ENCODE results near the gene VSIG8.

VSIG8 gene

DNA sequence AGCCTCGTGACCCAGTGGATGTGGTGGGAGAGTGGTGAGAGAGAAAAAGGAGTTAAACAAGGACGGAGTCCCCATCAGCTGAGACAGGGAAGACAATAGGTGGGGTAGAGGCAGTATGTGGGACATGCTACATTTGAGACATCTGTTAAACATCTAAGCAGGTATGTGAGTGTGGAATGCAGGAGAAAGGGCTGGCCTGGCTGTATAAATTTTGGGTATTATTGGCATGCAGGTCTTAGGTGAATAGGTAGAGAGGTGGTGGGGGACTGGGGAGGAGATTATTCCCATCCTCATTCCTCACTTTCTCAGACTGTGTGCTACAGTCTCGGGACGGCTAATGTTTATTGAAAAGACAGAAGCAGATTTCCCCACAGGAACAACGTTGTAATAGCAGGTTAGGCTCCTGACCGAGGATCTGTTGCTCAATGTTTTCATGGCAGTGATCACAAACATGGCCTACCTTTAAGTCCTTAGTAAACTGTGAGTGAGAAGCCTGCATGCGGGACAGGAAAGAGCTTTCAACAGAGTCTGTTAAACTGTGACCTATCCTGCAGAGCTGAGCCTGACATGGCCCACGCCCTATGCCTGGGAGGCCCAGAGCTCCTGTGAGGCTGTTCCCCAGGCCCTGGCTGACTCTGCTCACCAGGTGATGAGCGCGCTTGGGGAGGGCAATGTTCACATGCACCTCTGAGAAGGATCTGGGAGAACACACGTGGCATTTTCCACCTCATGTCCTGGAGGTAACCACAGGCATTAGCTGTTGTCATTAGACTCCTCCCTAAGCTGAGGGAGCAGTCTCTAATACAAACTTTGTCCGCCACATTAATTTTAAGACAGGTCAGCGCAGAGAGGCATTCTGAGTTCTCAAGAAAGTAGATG, 16.5 kb downstream of the VSIG8 start:
- H3K36me3 ChIP-seq (ENCODE audit: insufficient read depth, low read length) = no peaks in the 10 kb centered on the region
- no peaks in the 10 kb centered on the region for H3K4me1 ChIP-seq (ENCODE audit: insufficient read depth, low read length)
- no peaks in the 10 kb centered on the region for H3K9me3 ChIP-seq (ENCODE audit: low read length)
- no peak overlapping the region for H2AFZ ChIP-seq (ENCODE audit: low read depth, low read length)
- no peak overlapping the region for H3K4me3 ChIP-seq (ENCODE audit: low read length)
- peaks cover 19% of the 10 kb centered on the region for H3K27me3 ChIP-seq (ENCODE audit: insufficient read depth, low read length)

DNA sequence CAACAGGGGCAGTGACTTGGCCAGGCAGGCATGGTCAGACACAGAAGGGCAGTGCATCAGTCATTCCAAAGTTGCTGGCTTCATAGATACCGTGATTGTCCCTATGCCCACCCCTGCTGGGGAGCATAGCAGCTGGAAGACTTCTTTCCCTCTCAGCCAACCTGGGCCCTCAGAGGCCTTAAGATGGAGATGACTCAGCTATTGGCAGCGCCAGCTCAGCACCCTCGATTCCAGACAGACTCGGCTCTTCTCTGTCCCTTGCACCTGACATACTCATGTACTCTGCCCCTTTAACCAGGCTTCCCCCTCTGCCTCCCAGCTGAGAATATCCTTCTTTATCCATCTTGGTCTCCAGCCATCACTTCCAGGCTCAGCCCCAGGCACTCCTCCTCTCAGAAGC, 19.0 kb downstream of the VSIG8 start:
- no peak overlapping the region for H2AFZ ChIP-seq (ENCODE audit: low read depth, low read length)
- H3K4me1 ChIP-seq (ENCODE audit: insufficient read depth, low read length) = no peaks in the 10 kb centered on the region
- peaks cover 24% of the 10 kb centered on the region for H3K27me3 ChIP-seq (ENCODE audit: insufficient read depth, low read length)
- H3K4me3 ChIP-seq (ENCODE audit: low read length) = no peak overlapping the region
- H3K36me3 ChIP-seq (ENCODE audit: insufficient read depth, low read length) = no peaks in the 10 kb centered on the region
- no peaks in the 10 kb centered on the region for H3K9me3 ChIP-seq (ENCODE audit: low read length)

DNA sequence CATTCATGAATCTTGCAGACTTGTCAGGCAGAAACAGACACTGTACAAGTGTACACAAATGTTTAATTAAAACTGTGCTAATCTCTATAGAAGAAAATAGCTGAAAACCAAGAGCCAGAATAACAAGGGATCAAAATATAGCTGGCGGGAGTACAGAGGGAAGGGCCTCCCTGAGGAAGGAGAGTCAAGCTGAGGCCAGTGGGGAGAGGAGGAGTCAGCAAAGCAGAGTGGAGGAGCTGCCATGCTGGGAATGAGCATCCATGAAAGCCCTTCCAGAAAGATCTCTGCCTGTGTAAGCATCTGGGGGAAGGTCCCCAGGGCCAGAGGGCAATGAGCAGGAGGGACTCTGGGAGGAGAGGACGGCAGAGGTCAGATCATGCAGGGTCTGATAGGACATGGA, 20.7 kb downstream of the VSIG8 start:
- no peaks in the 10 kb centered on the region for H3K4me1 ChIP-seq (ENCODE audit: insufficient read depth, low read length)
- H3K9me3 ChIP-seq (ENCODE audit: low read length) = no peaks in the 10 kb centered on the region
- peaks cover 21% of the 10 kb centered on the region for H3K27me3 ChIP-seq (ENCODE audit: insufficient read depth, low read length)

DNA sequence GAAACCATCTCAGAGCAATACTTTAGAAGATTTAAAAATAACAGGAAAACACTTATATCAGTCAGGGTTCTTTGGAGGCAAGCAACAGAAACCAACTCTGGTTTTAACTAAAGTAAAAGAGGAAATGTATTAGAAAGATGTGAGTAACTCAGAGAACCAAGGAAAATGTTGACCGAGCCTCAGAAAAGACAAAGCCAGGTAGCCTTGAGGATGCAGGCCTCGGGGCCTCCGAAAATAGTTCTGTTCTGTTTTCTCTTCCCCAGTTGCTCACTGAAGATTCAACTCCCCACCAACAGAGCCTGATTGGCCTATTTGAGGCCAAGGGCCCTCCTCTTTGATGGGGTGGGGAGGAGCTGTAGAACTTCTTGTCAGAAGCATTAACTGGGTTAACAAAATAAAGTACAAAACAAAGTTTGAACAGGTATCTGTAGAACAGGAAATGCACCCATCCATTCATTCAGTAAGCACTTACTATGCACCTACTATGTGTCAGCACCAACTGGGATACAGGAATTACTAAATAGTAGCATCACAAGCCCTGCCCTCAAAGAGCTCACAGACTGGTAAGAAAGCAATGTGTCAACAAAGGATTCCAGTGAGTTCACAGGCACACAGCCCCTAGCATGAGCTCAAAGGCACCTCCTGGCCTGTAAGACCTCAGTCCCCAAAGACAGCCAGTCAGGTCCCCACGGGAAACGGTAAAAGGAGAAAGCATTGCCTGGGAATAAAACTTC, 23.2 kb downstream of the VSIG8 start:
- no peaks in the 10 kb centered on the region for H3K9me3 ChIP-seq (ENCODE audit: low read length)
- H3K27me3 ChIP-seq (ENCODE audit: insufficient read depth, low read length) = peaks cover 5% of the 10 kb centered on the region
- H2AFZ ChIP-seq (ENCODE audit: low read depth, low read length) = no peak overlapping the region
- H3K4me3 ChIP-seq (ENCODE audit: low read length) = no peak overlapping the region
- H3K4me1 ChIP-seq (ENCODE audit: insufficient read depth, low read length) = no peaks in the 10 kb centered on the region
- no peaks in the 10 kb centered on the region for H3K36me3 ChIP-seq (ENCODE audit: insufficient read depth, low read length)

More for the DNA sequence above, 20.7 kb downstream of the VSIG8 start:
- Histone ChIP-seq H3K4me3 (ENCODE audit: low read length) (no peak overlapping the region), H3K36me3 (ENCODE audit: insufficient read depth, low read length) (no peaks in the 10 kb centered on the region), H2AFZ (ENCODE audit: low read depth, low read length) (no peak overlapping the region)

DNA sequence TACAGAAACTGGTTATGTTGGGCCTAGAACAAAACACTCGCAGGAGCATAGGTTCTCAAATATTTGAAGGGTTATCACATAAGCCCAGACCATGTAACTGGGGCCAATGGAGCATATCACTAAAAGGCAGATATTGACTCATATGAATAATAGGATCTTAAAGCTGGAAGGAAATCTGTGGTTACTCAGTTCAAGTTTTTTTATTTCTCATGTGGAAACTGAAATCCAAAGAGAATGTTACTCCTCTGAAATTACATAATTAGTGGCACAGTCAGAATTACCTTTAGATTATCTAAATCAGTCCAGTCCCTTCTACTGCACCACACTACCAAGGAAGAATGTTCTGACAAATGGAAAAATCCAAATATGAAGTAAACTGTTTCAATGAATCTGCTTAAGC, 23.7 kb downstream of the VSIG8 start:
- H3K4me3 ChIP-seq (ENCODE audit: low read length) = no peak overlapping the region
- no peak overlapping the region for H2AFZ ChIP-seq (ENCODE audit: low read depth, low read length)
- H3K27me3 ChIP-seq (ENCODE audit: insufficient read depth, low read length) = peaks cover 5% of the 10 kb centered on the region
- H3K4me1 ChIP-seq (ENCODE audit: insufficient read depth, low read length) = no peaks in the 10 kb centered on the region
- H3K36me3 ChIP-seq (ENCODE audit: insufficient read depth, low read length) = no peaks in the 10 kb centered on the region
- no peaks in the 10 kb centered on the region for H3K9me3 ChIP-seq (ENCODE audit: low read length)

DNA sequence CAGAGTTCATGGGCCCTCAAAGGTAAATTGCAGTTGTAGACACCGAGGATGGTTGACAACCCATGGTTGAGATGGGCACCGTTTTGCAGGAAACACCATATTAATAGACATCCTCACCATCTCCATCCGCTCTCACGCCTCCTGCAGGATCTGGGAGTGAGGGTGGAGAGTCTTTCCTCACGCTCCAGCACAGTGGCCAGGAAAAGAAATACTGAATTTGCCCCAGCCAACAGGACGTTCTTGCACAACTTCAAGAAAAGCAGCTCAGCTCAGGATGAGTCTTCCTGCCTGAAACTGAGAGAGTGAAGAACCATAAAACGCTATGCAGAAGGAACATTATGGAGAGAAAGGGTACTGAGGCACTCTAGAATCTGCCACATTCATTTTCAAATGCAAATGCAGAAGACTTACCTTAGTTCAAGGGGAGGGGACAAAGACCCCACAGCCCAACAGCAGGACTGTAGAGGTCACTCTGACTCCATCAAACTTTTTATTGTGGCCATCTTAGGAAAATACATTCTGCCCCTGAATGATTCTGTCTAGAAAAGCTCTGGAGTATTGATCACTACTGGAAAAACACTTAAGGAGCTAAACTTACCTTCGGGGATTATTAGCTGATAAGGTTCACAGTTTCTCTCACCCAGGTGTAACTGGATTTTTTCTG, 26.5 kb downstream of the VSIG8 start:
- no peaks in the 10 kb centered on the region for H3K9me3 ChIP-seq (ENCODE audit: low read length)
- no peaks in the 10 kb centered on the region for H3K36me3 ChIP-seq (ENCODE audit: insufficient read depth, low read length)
- no peak overlapping the region for H3K4me3 ChIP-seq (ENCODE audit: low read length)
- peaks cover 10% of the 10 kb centered on the region for H3K27me3 ChIP-seq (ENCODE audit: insufficient read depth, low read length)
- no peaks in the 10 kb centered on the region for H3K4me1 ChIP-seq (ENCODE audit: insufficient read depth, low read length)
- no peak overlapping the region for H2AFZ ChIP-seq (ENCODE audit: low read depth, low read length)

DNA sequence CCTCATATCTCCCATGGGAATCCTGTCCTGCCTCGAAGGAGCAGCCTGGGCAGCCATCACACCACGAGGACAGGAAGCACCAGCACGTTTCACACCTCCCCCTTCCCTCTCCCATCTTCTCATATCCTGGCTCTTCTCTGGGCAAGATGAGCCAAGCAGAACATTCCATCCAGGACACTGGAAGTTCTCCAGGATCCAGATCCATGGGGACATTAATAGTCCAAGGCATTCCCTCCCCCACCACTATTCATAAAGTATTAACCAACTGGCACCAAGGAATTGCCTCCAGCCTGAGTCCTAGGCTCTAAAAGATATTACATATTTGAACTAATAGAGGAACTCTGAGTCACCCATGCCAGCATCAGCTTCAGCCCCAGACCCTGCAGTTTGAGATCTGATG, 27.1 kb downstream of the VSIG8 start:
- no peak overlapping the region for H2AFZ ChIP-seq (ENCODE audit: low read depth, low read length)
- H3K4me1 ChIP-seq (ENCODE audit: insufficient read depth, low read length) = no peaks in the 10 kb centered on the region
- H3K4me3 ChIP-seq (ENCODE audit: low read length) = no peak overlapping the region
- no peaks in the 10 kb centered on the region for H3K9me3 ChIP-seq (ENCODE audit: low read length)
- H3K27me3 ChIP-seq (ENCODE audit: insufficient read depth, low read length) = peaks cover 14% of the 10 kb centered on the region
- H3K36me3 ChIP-seq (ENCODE audit: insufficient read depth, low read length) = no peaks in the 10 kb centered on the region

DNA sequence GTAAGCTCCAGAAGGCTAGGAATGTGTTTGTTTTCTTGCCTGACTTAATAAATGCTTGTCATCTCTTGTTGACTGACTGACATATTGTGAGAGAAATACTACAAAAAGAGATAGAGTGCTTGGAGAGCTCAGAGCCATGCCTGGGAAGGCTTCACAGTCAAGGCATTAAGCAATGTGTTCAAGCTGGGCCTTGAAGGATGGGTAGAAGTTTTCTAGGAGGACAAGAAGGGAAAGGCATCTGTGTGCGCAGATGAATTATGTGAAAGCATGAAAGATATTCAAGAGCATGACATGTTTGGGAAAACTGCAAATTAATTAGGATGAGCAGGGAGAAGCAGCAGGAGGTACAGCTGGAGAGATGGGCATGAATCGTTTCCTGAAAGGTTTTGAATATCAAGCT, 30.1 kb downstream of the VSIG8 start:
- Histone ChIP-seq H3K27me3 (ENCODE audit: insufficient read depth, low read length) (peaks cover 34% of the 10 kb centered on the region), H3K9me3 (ENCODE audit: low read length) (no peaks in the 10 kb centered on the region), H2AFZ (ENCODE audit: low read depth, low read length) (no peak overlapping the region), H3K36me3 (ENCODE audit: insufficient read depth, low read length) (no peaks in the 10 kb centered on the region), H3K4me3 (ENCODE audit: low read length) (no peak overlapping the region), H3K4me1 (ENCODE audit: insufficient read depth, low read length) (no peaks in the 10 kb centered on the region)

DNA sequence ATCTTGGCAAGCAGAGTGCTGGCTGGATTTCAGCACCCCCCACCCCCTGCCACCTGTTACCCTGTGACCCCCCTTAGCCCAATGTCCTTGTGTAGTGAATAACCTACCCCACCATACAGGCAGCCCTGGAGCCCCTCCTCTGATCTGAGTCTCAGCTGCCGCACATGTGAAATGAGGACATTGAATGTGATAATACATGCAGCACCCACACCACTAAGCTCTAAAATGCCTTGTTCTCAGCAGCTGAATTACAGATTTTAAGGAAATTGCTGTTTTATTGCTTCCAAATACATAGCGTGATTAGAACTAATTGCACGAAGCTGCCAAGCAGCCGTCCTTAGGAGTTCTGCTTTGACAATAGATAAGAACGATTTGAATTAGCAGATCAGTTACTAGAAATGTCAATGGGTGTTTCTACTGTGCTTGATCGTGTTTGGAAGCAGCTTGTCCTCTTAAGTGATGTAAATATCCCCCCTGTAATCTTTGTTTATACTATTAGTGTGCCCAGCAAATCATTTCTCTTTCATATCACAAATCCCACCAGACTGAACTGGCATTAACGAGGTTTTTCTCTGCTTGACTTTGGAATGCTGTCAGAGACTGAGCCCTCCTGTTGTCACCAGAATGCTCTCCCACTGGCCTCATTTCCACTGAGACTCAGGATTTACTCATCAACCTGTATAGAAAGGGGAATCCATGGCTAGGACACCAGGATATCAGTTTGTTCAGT, 30.9 kb downstream of the VSIG8 start:
- Histone ChIP-seq H3K4me1 (ENCODE audit: insufficient read depth, low read length) (no peaks in the 10 kb centered on the region), H3K9me3 (ENCODE audit: low read length) (no peaks in the 10 kb centered on the region), H3K4me3 (ENCODE audit: low read length) (no peak overlapping the region), H3K27me3 (ENCODE audit: insufficient read depth, low read length) (peaks cover 40% of the 10 kb centered on the region), H2AFZ (ENCODE audit: low read depth, low read length) (no peak overlapping the region), H3K36me3 (ENCODE audit: insufficient read depth, low read length) (no peaks in the 10 kb centered on the region)

DNA sequence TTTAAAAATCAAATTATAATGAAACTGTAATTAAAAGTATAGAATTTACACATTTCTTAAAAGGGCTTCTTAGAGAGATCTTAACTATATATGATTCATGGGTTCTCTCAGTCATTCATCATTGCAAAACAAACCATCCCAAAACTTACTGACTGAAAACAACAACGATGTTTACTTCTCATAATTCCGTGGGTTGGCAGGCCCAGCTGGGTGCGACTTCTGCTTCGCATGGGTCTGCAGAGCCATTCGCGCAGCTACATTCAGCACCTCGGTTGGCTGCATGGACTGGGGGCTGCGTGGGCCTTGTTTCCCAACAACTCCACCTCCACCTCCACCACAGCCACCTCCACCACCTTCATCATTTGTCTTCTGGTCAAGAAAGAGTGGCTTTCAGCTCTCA, 31.7 kb downstream of the VSIG8 start:
- Histone ChIP-seq H2AFZ (ENCODE audit: low read depth, low read length) (no peak overlapping the region), H3K9me3 (ENCODE audit: low read length) (no peaks in the 10 kb centered on the region), H3K36me3 (ENCODE audit: insufficient read depth, low read length) (no peaks in the 10 kb centered on the region), H3K4me1 (ENCODE audit: insufficient read depth, low read length) (no peaks in the 10 kb centered on the region), H3K4me3 (ENCODE audit: low read length) (no peak overlapping the region), H3K27me3 (ENCODE audit: insufficient read depth, low read length) (peaks cover 47% of the 10 kb centered on the region)

DNA sequence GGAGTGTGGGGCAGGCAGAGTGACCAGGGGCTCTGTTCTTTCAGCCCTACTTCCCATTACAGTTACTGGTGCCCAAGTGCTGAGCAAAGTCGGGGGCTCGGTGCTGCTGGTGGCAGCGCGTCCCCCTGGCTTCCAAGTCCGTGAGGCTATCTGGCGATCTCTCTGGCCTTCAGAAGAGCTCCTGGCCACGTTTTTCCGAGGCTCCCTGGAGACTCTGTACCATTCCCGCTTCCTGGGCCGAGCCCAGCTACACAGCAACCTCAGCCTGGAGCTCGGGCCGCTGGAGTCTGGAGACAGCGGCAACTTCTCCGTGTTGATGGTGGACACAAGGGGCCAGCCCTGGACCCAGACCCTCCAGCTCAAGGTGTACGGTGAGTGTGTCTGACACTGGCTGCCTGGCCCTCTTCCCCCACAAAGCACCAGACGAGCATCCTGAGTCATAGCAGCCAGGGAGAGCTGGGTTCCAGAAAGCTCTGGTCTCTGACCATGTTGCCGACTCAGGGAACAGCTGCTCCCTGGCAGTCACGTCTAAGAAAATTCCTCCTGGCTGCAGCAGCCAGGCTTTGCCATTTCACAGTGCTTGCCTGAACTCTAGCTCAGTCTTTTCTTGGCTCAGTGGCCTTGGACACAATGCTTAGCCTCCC, 32.5 kb downstream of the VSIG8 start:
- Histone ChIP-seq H3K27me3 (ENCODE audit: insufficient read depth, low read length) (peaks cover 47% of the 10 kb centered on the region), H3K4me3 (ENCODE audit: low read length) (no peak overlapping the region), H3K4me1 (ENCODE audit: insufficient read depth, low read length) (no peaks in the 10 kb centered on the region), H3K36me3 (ENCODE audit: insufficient read depth, low read length) (no peaks in the 10 kb centered on the region), H2AFZ (ENCODE audit: low read depth, low read length) (no peak overlapping the region), H3K9me3 (ENCODE audit: low read length) (no peaks in the 10 kb centered on the region)

DNA sequence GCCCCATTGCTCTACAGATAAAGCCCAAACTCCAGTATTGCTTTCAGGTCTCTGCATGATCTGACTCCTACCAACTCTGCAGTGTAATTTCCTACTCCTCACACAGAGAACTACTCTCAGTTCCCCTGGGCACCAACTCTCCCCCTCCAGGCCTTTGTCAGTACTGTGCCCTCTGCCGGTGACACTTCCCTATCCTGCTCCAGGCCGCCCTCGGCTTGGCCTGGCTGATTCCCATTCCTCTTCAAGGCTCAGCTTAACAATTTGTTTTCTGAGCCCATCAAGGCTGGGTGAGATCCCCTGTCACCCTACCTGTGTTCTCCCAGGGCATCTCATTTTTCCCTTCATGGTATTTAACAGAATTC, 33.2 kb downstream of the VSIG8 start:
- H3K4me3 ChIP-seq (ENCODE audit: low read length) = no peak overlapping the region
- no peak overlapping the region for H2AFZ ChIP-seq (ENCODE audit: low read depth, low read length)
- H3K27me3 ChIP-seq (ENCODE audit: insufficient read depth, low read length) = peaks cover 47% of the 10 kb centered on the region
- H3K4me1 ChIP-seq (ENCODE audit: insufficient read depth, low read length) = no peaks in the 10 kb centered on the region
- H3K9me3 ChIP-seq (ENCODE audit: low read length) = no peaks in the 10 kb centered on the region
- H3K36me3 ChIP-seq (ENCODE audit: insufficient read depth, low read length) = no peaks in the 10 kb centered on the region

Measured in neuron (in vitro differentiated cells).